Muscle layer of colon (tissue), 2 donors: ENCODE measurements around the gene B3GALT5.
"Not testable (repeated sequence)": the region's sequence is repeated elsewhere in the genome, so short reads cannot be mapped to it uniquely, and the experiment has no call there.

ENCODE experiments used
- H3K27ac ChIP-seq: one replicate; pipeline ENCODE4 v1.7.0; 2013; ENCODE audit warnings: low read depth, mild to moderate bottlenecking, low read length, moderate library complexity
- H3K27me3 ChIP-seq, 2 donors: one replicate each; pipeline ENCODE4 v1.7.0; 2013; ENCODE audit warnings: low read length in 2 of 2, mild to moderate bottlenecking in 2 of 2; ENCODE audit not compliant: insufficient read depth in 2 of 2, control insufficient read depth in 1 of 2
- H3K36me3 ChIP-seq: one replicate; pipeline ENCODE4 v1.7.0; 2013; ENCODE audit warnings: mild to moderate bottlenecking, low read length; ENCODE audit not compliant: insufficient read depth
- H3K4me1 ChIP-seq: one replicate; pipeline ENCODE4 v1.7.0; 2013; ENCODE audit warnings: mild to moderate bottlenecking, low read length; ENCODE audit not compliant: insufficient read depth
- H3K4me3 ChIP-seq, 2 donors: one replicate each; pipeline ENCODE4 v1.7.0; 2013; ENCODE audit warnings: low read length in 2 of 2, low read depth in 1 of 2, mild to moderate bottlenecking in 1 of 2, moderate library complexity in 1 of 2
- H3K9ac ChIP-seq: one replicate; pipeline ENCODE4 v1.7.0; 2013; ENCODE audit warnings: low read length
- H3K9me3 ChIP-seq: one replicate; pipeline ENCODE4 v1.7.0; 2013; ENCODE audit warnings: mild to moderate bottlenecking, low read length
- donor health status: abdominal sarcoma.
- donor health status: Adenocarcinoma of cecum.

B3GALT5 gene

DNA sequence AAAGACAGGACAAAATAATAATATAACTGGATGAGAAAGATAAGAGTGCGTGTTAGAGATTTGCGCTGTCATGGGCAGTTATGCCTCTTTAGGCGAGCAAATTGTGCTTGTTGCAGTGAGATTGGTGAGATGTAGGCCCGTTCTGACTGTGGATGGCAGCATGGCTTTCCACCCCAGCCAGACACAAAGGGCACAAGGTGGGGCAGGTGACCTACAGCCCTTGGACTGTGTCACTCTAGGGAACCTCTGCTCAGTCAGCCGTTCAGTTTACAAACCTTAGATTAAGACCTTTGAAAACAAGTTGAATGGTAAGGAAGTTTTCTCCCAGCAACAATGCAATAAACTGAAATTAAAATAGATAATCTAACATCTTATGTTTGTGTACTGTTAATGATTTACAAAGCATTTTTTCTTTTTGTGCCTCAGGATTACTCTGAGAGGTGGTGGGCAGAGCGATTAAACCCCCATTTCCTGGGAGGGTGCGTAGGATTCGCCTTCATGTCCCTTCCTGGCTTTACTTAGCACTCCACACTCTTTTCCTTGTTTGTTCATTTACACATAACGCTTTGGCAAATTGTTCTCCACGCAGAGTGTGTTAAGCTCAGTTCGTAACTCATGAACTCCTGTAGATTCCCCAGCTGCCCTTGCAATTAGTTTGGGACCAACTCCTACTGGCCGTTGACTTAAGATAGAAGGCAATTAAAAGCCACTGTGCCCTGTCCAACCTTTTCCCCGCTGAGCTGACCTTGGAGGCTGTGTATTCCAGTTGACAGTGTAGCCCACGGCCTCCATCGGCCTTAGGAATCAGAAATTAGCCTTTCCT is 74.1 kb downstream of the B3GALT5 start:
- H3K27me3 ChIP-seq: no peaks in the 10 kb centered on the region
- H3K9ac ChIP-seq: no peak overlapping the region
- H3K27ac ChIP-seq: no peak overlapping the region
- no peaks in the 10 kb centered on the region for H3K36me3 ChIP-seq
- H3K9me3 ChIP-seq: no peaks in the 10 kb centered on the region
- H3K4me1 ChIP-seq: peaks cover 6% of the 10 kb centered on the region
- no peak overlapping the region for H3K4me3 ChIP-seq

GRCh38 chr21:39688010-39688409 is 75.3 kb downstream of the B3GALT5 start:
- no peaks in the 10 kb centered on the region for H3K9me3 ChIP-seq

GRCh38 chr21:39689860-39690259 is 77.1 kb downstream of the B3GALT5 start:
- H3K27me3 ChIP-seq, H3K4me1 ChIP-seq: not testable (repeated sequence)

More at GRCh38 chr21:39688010-39688409, 75.3 kb downstream of the B3GALT5 start:
- no peak overlapping the region for H3K27ac ChIP-seq
- H3K4me3 ChIP-seq: no peak overlapping the region
- peaks cover 6% of the 10 kb centered on the region for H3K4me1 ChIP-seq
- H3K27me3 ChIP-seq: no peaks in the 10 kb centered on the region
- no peak overlapping the region for H3K9ac ChIP-seq
- H3K36me3 ChIP-seq: no peaks in the 10 kb centered on the region

DNA sequence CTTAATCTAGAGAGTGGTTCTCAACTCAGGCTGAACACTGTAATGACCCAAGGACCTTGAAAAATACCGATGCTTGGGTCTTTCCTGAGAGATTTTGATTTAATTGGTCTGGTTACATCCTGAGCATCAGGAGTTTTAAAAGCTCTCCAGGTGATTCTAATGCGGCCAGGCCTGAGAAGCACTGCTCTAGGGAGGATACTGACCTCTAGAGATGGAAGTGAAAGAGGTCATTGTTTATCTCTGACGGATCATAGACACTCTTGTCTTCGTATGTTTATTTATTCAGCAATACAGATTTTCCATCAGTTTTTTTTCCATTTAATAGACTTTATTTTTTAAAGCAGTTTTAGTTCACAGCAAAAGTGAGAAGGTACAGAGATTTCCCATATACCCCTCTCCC is 77.7 kb downstream of the B3GALT5 start:
- Histone ChIP-seq H3K4me3 (no peak overlapping the region), H3K27me3 (no peaks in the 10 kb centered on the region), H3K27ac (no peak overlapping the region), H3K9ac (no peak overlapping the region), H3K9me3 (no peaks in the 10 kb centered on the region), H3K36me3 (no peaks in the 10 kb centered on the region), H3K4me1 (peaks cover 6% of the 10 kb centered on the region)

More at GRCh38 chr21:39689860-39690259, 77.1 kb downstream of the B3GALT5 start:
- H3K36me3 ChIP-seq, H3K4me3 ChIP-seq, H3K9ac ChIP-seq, H3K9me3 ChIP-seq, H3K27ac ChIP-seq: not testable (repeated sequence)

DNA sequence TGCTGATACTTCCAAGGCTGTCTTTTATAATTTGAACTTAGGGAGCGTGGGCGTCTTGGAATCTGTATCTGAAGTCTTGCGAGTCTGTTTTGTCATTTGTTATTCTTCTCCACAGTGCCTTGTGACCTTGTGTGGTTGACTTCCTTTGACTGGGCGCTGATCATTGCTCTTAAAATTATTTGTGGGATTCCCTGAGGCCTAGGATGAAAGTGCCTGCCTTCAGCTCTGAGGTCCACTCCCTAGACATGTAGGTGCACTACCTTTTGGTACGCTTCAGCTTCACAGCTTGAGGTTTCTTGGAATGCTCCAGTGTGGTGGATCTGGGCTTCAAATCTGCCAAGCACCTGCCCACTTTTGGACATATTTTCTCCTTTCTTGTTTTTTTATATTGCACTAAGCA is 82.0 kb downstream of the B3GALT5 start:
- no peaks in the 10 kb centered on the region for H3K36me3 ChIP-seq
- no peaks in the 10 kb centered on the region for H3K9me3 ChIP-seq
- H3K27me3 ChIP-seq: no peaks in the 10 kb centered on the region
- no peak overlapping the region for H3K9ac ChIP-seq
- H3K4me1 ChIP-seq: no peaks in the 10 kb centered on the region
- H3K27ac ChIP-seq: no peak overlapping the region
- H3K4me3 ChIP-seq: no peak overlapping the region

DNA sequence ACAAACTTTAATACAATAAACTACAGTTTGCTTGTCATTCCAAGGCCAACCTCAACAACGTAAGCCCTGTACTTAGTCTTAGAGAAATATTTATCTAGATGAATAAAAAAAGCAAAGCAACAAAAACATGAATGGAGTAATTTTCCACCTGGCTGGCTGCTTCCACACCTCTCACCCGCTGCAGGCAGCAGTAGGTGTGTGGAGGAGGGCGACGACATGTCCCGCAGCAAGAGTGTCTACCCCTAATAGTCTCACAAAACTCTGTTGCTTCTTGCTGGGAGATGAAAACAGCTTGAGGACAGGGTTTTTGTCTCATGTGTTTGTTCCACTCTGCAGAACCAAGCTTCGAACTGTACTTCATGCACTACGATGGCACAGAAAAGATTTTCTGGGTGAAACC is 83.5 kb downstream of the B3GALT5 start:
- H3K4me1 ChIP-seq: no peaks in the 10 kb centered on the region
- no peaks in the 10 kb centered on the region for H3K9me3 ChIP-seq
- H3K36me3 ChIP-seq: no peaks in the 10 kb centered on the region
- H3K27ac ChIP-seq: no peak overlapping the region
- H3K27me3 ChIP-seq: no peaks in the 10 kb centered on the region
- H3K4me3 ChIP-seq: no peak overlapping the region
- H3K9ac ChIP-seq: no peak overlapping the region

GRCh38 chr21:39696618-39697017 is 83.9 kb downstream of the B3GALT5 start:
- no peaks in the 10 kb centered on the region for H3K27me3 ChIP-seq
- H3K4me1 ChIP-seq: no peaks in the 10 kb centered on the region
- no peak overlapping the region for H3K27ac ChIP-seq
- H3K36me3 ChIP-seq: no peaks in the 10 kb centered on the region
- H3K9me3 ChIP-seq: no peaks in the 10 kb centered on the region
- H3K9ac ChIP-seq: no peak overlapping the region
- H3K4me3 ChIP-seq: no peak overlapping the region

- no peak overlapping the region for H3K9ac ChIP-seq
- no peaks in the 10 kb centered on the region for H3K4me1 ChIP-seq
- H3K9me3 ChIP-seq: peaks cover 5% of the 10 kb centered on the region
- no peaks in the 10 kb centered on the region for H3K27me3 ChIP-seq
- no peak overlapping the region for H3K4me3 ChIP-seq
- H3K36me3 ChIP-seq: no peaks in the 10 kb centered on the region
- H3K27ac ChIP-seq: no peak overlapping the region
Observed at GRCh38 chr21:39700318-39700717, 87.6 kb downstream of the B3GALT5 start.

GRCh38 chr21:39703578-39703977 is 90.8 kb downstream of the B3GALT5 start:
- H3K27ac ChIP-seq: no peak overlapping the region
- no peaks in the 10 kb centered on the region for H3K36me3 ChIP-seq
- H3K9me3 ChIP-seq: peaks cover 5% of the 10 kb centered on the region
- H3K9ac ChIP-seq: no peak overlapping the region
- no peaks in the 10 kb centered on the region for H3K4me1 ChIP-seq
- H3K4me3 ChIP-seq: no peak overlapping the region
- H3K27me3 ChIP-seq: no peaks in the 10 kb centered on the region

DNA sequence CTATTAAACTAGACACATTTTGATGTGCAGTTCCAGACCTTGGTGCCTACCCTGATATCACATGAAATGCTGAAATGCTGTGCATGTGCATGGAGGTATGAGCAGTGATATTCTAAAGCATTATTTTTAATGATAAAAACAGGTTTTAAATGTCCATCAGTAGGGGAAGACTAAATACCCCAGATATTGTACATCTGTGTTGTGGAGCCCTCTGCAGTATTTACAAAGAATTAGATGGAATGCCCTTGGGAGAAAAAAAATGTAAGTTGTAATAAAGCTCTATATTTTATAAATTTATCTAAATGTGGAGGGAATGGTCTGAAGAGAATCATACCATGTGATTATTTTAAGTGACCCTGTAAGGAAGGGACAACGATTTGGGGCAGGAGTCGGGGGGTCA is 93.1 kb downstream of the B3GALT5 start:
- Histone ChIP-seq H3K36me3 (no peaks in the 10 kb centered on the region), H3K4me1 (no peaks in the 10 kb centered on the region), H3K27ac (no peak overlapping the region), H3K9me3 (peaks cover 5% of the 10 kb centered on the region), H3K9ac (no peak overlapping the region), H3K27me3 (no peaks in the 10 kb centered on the region), H3K4me3 (no peak overlapping the region)

DNA sequence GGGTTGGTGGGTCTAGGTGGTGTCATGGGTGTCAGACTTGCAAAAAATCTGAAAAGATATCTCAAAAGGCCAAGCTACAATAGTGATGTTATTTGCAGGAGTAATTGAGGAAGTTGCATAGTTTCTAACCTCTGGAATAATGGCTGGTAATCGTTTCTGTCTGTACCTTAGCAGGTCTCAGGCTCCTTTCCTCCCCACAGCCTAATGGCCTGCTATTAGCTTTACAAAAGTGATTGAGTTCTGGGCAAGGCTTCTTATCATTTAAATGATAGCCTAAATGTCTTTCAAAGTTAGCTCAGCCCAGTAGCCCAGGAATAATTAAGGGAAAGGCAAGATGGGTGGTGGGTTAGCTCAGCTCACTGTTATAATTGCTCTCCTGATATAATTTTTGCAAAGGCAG is 94.6 kb downstream of the B3GALT5 start:
- no peaks in the 10 kb centered on the region for H3K4me1 ChIP-seq
- H3K36me3 ChIP-seq: no peaks in the 10 kb centered on the region
- H3K27me3 ChIP-seq: no peaks in the 10 kb centered on the region
- no peak overlapping the region for H3K9ac ChIP-seq
- H3K4me3 ChIP-seq: no peak overlapping the region
- no peak overlapping the region for H3K27ac ChIP-seq
- peaks cover 5% of the 10 kb centered on the region for H3K9me3 ChIP-seq

DNA sequence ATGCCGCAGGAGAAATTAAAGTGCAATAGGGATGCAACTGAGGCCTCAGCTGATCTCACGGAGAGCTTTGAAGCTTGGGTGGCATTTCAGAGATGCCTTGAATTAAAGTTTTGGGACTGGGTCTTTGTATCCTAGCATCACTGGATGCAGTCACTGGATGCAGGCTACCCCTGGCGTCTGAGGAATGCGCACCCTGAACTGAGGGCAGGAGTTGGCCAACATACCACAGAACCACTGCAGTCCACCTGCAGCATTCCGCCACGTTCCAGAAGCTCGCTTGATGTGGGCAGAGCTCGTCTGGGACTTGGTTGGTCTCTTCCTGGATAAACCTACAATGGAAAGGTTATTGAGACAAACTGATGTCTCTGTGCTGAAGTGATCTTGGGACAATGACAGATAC is 98.1 kb downstream of the B3GALT5 start:
- no peaks in the 10 kb centered on the region for H3K4me1 ChIP-seq
- H3K9me3 ChIP-seq: no peaks in the 10 kb centered on the region

More for the DNA sequence above, 98.1 kb downstream of the B3GALT5 start:
- Histone ChIP-seq H3K36me3 (no peaks in the 10 kb centered on the region), H3K27me3 (no peaks in the 10 kb centered on the region), H3K9ac (no peak overlapping the region), H3K4me3 (no peak overlapping the region), H3K27ac (no peak overlapping the region)
